Metanephros (tissue), 1 donor: ENCODE data around the gene ZNRF4. TPM values are rescaled to one million over a fixed set of nuclear protein-coding genes. Genes with fewer than 3 reads are reported as not detected.

Source experiments
- total RNA-seq: library from RNA; depleted of rRNA; stranded (reverse); fragments of >200 nt; gene quantifications from one replicate; pipeline ENCODE4 v1.2.3, GENCODE V29; 2014

The ZNRF4 gene
- total RNA-seq = not detected

GRCh38 chr19:5455367-5456129 lies at the start of gene ZNRF4:
ZNRF4 (plus strand) TSS chr19:5455417; CDS start chr19:5455492, 75 bp downstream.

Other genes starting within 250 kb of the ZNRF4 start
- 209 TPM for gene PTPRS, start 114.6 kb upstream of the ZNRF4 start, total RNA-seq
- 0.93 TPM for gene TINCR, start 112.5 kb downstream of the ZNRF4 start, total RNA-seq
- gene SAFB2, start 167.4 kb downstream of the ZNRF4 start, total RNA-seq = 80.2 TPM
- gene SAFB, start 167.7 kb downstream of the ZNRF4 start, total RNA-seq = 118 TPM
- gene MICOS13, start 225.1 kb downstream of the ZNRF4 start, total RNA-seq = 90.4 TPM
- gene HSD11B1L, start 225.6 kb downstream of the ZNRF4 start, total RNA-seq = 12.6 TPM
- 754 TPM for gene RPL36, start 234.9 kb downstream of the ZNRF4 start, total RNA-seq